ENCODE measurements around the gene MYB.

DNA sequence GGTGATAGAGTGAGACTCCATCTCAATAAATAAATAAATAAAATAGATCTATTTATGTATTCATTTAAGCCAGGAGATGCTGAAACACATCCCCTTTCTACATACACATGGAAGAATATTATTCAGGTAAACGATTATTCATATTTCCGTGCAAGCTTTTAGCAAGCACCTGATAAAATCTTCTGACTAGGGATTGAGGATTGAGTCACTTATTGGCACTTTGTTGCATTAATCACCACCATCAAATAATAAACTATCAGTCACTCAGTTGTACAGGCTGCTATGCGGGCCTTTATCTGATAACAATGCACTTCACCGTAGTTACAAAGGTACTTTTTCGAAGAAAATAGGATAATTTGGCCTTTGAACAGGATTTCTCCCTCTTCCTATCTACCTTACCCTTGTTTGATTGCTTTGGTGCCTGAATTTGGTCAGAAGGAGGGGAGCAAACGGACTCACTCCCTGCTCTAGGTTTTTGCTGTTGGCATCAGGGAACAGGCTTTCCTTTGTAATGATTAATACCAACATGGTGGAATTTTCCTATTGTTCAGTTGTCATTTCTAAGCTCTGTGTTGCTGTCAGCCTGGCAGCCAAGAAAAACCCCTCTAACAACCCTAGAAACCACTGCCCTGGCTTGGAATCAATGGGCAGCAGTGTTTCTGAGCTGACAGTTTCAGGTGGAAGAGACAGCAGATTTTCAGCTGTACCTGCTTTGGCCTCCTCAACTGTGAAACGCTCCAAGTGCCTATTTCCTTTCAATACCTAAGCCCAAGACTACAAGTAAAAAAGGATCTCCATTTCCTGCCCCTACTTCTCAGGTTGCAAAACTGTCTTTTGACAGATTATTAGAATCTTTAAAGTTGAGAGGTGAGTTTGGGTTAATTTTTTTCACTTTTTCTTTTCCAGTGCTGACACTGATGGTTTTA, 63.0 kb downstream of the MYB start:
- TF ChIP-seq, protein P1, sequence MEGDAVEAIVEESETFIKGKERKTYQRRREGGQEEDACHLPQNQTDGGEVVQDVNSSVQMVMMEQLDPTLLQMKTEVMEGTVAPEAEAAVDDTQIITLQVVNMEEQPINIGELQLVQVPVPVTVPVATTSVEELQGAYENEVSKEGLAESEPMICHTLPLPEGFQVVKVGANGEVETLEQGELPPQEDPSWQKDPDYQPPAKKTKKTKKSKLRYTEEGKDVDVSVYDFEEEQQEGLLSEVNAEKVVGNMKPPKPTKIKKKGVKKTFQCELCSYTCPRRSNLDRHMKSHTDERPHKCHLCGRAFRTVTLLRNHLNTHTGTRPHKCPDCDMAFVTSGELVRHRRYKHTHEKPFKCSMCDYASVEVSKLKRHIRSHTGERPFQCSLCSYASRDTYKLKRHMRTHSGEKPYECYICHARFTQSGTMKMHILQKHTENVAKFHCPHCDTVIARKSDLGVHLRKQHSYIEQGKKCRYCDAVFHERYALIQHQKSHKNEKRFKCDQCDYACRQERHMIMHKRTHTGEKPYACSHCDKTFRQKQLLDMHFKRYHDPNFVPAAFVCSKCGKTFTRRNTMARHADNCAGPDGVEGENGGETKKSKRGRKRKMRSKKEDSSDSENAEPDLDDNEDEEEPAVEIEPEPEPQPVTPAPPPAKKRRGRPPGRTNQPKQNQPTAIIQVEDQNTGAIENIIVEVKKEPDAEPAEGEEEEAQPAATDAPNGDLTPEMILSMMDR (IDR thresholded peaks at IDR 0.05), result no peak
- TF ChIP-seq, protein P2, sequence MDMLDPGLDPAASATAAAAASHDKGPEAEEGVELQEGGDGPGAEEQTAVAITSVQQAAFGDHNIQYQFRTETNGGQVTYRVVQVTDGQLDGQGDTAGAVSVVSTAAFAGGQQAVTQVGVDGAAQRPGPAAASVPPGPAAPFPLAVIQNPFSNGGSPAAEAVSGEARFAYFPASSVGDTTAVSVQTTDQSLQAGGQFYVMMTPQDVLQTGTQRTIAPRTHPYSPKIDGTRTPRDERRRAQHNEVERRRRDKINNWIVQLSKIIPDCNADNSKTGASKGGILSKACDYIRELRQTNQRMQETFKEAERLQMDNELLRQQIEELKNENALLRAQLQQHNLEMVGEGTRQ (CRISPR knock-in tag; IDR thresholded peaks at IDR 0.05), result no peak
- TF ChIP-seq, protein P3, sequence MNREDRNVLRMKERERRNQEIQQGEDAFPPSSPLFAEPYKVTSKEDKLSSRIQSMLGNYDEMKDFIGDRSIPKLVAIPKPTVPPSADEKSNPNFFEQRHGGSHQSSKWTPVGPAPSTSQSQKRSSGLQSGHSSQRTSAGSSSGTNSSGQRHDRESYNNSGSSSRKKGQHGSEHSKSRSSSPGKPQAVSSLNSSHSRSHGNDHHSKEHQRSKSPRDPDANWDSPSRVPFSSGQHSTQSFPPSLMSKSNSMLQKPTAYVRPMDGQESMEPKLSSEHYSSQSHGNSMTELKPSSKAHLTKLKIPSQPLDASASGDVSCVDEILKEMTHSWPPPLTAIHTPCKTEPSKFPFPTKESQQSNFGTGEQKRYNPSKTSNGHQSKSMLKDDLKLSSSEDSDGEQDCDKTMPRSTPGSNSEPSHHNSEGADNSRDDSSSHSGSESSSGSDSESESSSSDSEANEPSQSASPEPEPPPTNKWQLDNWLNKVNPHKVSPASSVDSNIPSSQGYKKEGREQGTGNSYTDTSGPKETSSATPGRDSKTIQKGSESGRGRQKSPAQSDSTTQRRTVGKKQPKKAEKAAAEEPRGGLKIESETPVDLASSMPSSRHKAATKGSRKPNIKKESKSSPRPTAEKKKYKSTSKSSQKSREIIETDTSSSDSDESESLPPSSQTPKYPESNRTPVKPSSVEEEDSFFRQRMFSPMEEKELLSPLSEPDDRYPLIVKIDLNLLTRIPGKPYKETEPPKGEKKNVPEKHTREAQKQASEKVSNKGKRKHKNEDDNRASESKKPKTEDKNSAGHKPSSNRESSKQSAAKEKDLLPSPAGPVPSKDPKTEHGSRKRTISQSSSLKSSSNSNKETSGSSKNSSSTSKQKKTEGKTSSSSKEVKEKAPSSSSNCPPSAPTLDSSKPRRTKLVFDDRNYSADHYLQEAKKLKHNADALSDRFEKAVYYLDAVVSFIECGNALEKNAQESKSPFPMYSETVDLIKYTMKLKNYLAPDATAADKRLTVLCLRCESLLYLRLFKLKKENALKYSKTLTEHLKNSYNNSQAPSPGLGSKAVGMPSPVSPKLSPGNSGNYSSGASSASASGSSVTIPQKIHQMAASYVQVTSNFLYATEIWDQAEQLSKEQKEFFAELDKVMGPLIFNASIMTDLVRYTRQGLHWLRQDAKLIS (CRISPR knock-in tag; IDR thresholded peaks at IDR 0.05; ENCODE audit: borderline replicate concordance), result no peak
- no peak for TF ChIP-seq ESRRA (CRISPR knock-in tag; IDR thresholded peaks at IDR 0.05; ENCODE audit: borderline replicate concordance)
- no peak for TF ChIP-seq CBFB (CRISPR knock-in tag; IDR thresholded peaks at IDR 0.05; ENCODE audit: low read depth)
- TF ChIP-seq ZNF232 (CRISPR knock-in tag; IDR thresholded peaks at IDR 0.05), result no peak
- TF ChIP-seq, protein P4, sequence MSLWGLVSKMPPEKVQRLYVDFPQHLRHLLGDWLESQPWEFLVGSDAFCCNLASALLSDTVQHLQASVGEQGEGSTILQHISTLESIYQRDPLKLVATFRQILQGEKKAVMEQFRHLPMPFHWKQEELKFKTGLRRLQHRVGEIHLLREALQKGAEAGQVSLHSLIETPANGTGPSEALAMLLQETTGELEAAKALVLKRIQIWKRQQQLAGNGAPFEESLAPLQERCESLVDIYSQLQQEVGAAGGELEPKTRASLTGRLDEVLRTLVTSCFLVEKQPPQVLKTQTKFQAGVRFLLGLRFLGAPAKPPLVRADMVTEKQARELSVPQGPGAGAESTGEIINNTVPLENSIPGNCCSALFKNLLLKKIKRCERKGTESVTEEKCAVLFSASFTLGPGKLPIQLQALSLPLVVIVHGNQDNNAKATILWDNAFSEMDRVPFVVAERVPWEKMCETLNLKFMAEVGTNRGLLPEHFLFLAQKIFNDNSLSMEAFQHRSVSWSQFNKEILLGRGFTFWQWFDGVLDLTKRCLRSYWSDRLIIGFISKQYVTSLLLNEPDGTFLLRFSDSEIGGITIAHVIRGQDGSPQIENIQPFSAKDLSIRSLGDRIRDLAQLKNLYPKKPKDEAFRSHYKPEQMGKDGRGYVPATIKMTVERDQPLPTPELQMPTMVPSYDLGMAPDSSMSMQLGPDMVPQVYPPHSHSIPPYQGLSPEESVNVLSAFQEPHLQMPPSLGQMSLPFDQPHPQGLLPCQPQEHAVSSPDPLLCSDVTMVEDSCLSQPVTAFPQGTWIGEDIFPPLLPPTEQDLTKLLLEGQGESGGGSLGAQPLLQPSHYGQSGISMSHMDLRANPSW (CRISPR knock-in tag; conservative IDR thresholded peaks at IDR 0.05; ENCODE audit: low read depth), result no peak
- TF ChIP-seq ZNF317 (CRISPR knock-in tag; IDR thresholded peaks at IDR 0.05; ENCODE audit: borderline replicate concordance, low read depth), result no peak

Measured in WTC11 (cell line).